Stromal cell of bone marrow (primary cell): ENCODE results near the gene PTCD2.
"Not testable (repeated sequence)": the region's sequence is repeated elsewhere in the genome, so short reads cannot be mapped to it uniquely, and the experiment has no call there.

Source experiments
- DNase-seq: peaks from one replicate; pipeline ENCODE4 v3.0.0-alpha.2; 2012; ENCODE audit warnings: low read depth

PTCD2 gene

GRCh38 chr5:72380492-72381274, 60.5 kb downstream of the PTCD2 start:
- DNase-seq = no peak

GRCh38 chr5:72383280-72383679, 63.1 kb downstream of the PTCD2 start:
- no peak for DNase-seq

GRCh38 chr5:72383726-72384125, 63.6 kb downstream of the PTCD2 start:
- DNase-seq = no peak

- no peak for DNase-seq
Measured at GRCh38 chr5:72386639-72387038, 66.5 kb downstream of the PTCD2 start.

- no peak for DNase-seq
Measured at GRCh38 chr5:72387985-72388384, 67.8 kb downstream of the PTCD2 start.

- DNase-seq = no peak
Measured at GRCh38 chr5:72388646-72389045, 68.5 kb downstream of the PTCD2 start.

GRCh38 chr5:72390836-72391235, 70.7 kb downstream of the PTCD2 start:
- DNase-seq = no peak

- DNase-seq = no peak
Measured at GRCh38 chr5:72392326-72392733, 72.2 kb downstream of the PTCD2 start.

- DNase-seq = no peak
Measured at GRCh38 chr5:72393052-72393451, 72.9 kb downstream of the PTCD2 start.

GRCh38 chr5:72394688-72395087, 74.5 kb downstream of the PTCD2 start:
- no peak for DNase-seq

- DNase-seq = no peak
Measured at GRCh38 chr5:72397836-72398235, 77.7 kb downstream of the PTCD2 start.

- DNase-seq = no peak
Measured at GRCh38 chr5:72400950-72401349, 80.8 kb downstream of the PTCD2 start.

GRCh38 chr5:72402381-72402890, 82.3 kb downstream of the PTCD2 start:
- no peak for DNase-seq

- no peak for DNase-seq
Measured at GRCh38 chr5:72402959-72403628, 82.9 kb downstream of the PTCD2 start.

GRCh38 chr5:72404771-72405170, 84.6 kb downstream of the PTCD2 start:
- DNase-seq = not testable (repeated sequence)

- DNase-seq = no peak
Measured at GRCh38 chr5:72407078-72407477, 86.9 kb downstream of the PTCD2 start.

GRCh38 chr5:72407541-72407940, 87.4 kb downstream of the PTCD2 start:
- no peak for DNase-seq

- no peak for DNase-seq
Measured at GRCh38 chr5:72408127-72408526, 88.0 kb downstream of the PTCD2 start.

- no peak for DNase-seq
Measured at GRCh38 chr5:72408603-72409002, 88.4 kb downstream of the PTCD2 start.

- DNase-seq = no peak
Measured at GRCh38 chr5:72410688-72411295, 90.6 kb downstream of the PTCD2 start.

GRCh38 chr5:72412283-72413055, 92.3 kb downstream of the PTCD2 start:
- no peak for DNase-seq

- no peak for DNase-seq
Measured at GRCh38 chr5:72415616-72416325, 95.6 kb downstream of the PTCD2 start.
